Measurements from ENCODE around the gene RORB.
A peak's percentile ranks its signal among the peaks of the same experiment; 100 is the strongest.

Gene RORB

GRCh38 chr9:74721696-74722660 is 224.8 kb downstream of the RORB start:
- DNase-seq, result no peak

- no peak for DNase-seq
Observed at GRCh38 chr9:74724317-74724716, 227.2 kb downstream of the RORB start.

GRCh38 chr9:74726581-74726980 is 229.4 kb downstream of the RORB start:
- no peak for DNase-seq

- DNase-seq, result no peak
Observed at GRCh38 chr9:74728176-74728575, 231.0 kb downstream of the RORB start.

GRCh38 chr9:74729136-74729695 is 232.1 kb downstream of the RORB start:
- no peak for DNase-seq

- no peak for DNase-seq
Observed at GRCh38 chr9:74735761-74736160, 238.6 kb downstream of the RORB start.

GRCh38 chr9:74736646-74737045 is 239.5 kb downstream of the RORB start:
- DNase-seq, result no peak

GRCh38 chr9:74742191-74742790 is 245.2 kb downstream of the RORB start:
- DNase-seq, result peak; percentile 26

All from NCI-H1092 treated with DMSO at 0.1 percent for 48 hours (cell line).